HEK293T (cell line): ENCODE results near the gene CPED1.

Experiments
- BHLHE40 ChIP-seq: fragments of 450-650 bp; IDR thresholded peaks from 2 replicates; pipeline ENCODE4 v1.6.1; 2016; ENCODE audit warnings: mild to moderate bottlenecking, moderate library complexity, borderline replicate concordance
- FOXM1 ChIP-seq: fragments of 450-650 bp; IDR thresholded peaks from 2 replicates; pipeline ENCODE4 v1.6.1; 2017; ENCODE audit warnings: mild to moderate bottlenecking, borderline replicate concordance
- HDGF ChIP-seq: fragments of 450-650 bp; IDR thresholded peaks from 2 replicates; pipeline ENCODE4 v1.6.1; 2017; ENCODE audit warnings: antibody characterized with exemption, borderline replicate concordance
- NFRKB ChIP-seq: fragments of 450-650 bp; IDR thresholded peaks from 2 replicates; pipeline ENCODE4 v1.6.1; 2016; ENCODE audit warnings: mild to moderate bottlenecking, moderate library complexity
- SP1 ChIP-seq: fragments of 450-650 bp; IDR thresholded peaks from 2 replicates; pipeline ENCODE4 v1.6.1; 2017
- ZNF384 ChIP-seq: fragments of 450-650 bp; IDR thresholded peaks from 2 replicates; pipeline ENCODE4 v1.6.1; 2016

GRCh38 chr7:121322460-121322859, 333.9 kb downstream of the CPED1 start:
- TF ChIP-seq SP1 = no peak
- no peak for TF ChIP-seq FOXM1
- no peak for TF ChIP-seq NFRKB
- no peak for TF ChIP-seq ZNF384
- no peak for TF ChIP-seq HDGF
- TF ChIP-seq BHLHE40 = no peak
